Activated CD4-positive, alpha-beta T cell treated with anti-CD3 and anti-CD28 coated beads for 4 hours (primary cell): ENCODE results near the gene FAM32A.

ENCODE experiments used
- DNase-seq, 2 donors: peaks; one replicate each; pipeline ENCODE4 v3.0.0-alpha.2; 2020

FAM32A gene

GRCh38 chr19:16185123-16185767 lies at the start of gene FAM32A:
Gene FAM32A, plus strand, starts transcription at chr19:16185410. Its CDS starts 33 bp downstream, at chr19:16185443.
- peak; percentile 97 to 98 for DNase-seq

- no peak for DNase-seq
Measured at GRCh38 chr19:16135430-16136127, 49.6 kb upstream of the FAM32A start.

- no peak for DNase-seq
Measured at GRCh38 chr19:16136185-16136999, 48.8 kb upstream of the FAM32A start.

- DNase-seq, result no peak
Measured at GRCh38 chr19:16139752-16140151, 45.5 kb upstream of the FAM32A start.

- no peak for DNase-seq
Measured at GRCh38 chr19:16141043-16141442, 44.2 kb upstream of the FAM32A start.

GRCh38 chr19:16142032-16142580 lies 43.1 kb upstream of the FAM32A start:
- no peak for DNase-seq

GRCh38 chr19:16143399-16144215 lies 41.6 kb upstream of the FAM32A start, which contains the start of gene HSH2D:
Gene HSH2D, plus strand, starts transcription at chr19:16143685. Its CDS starts 5,066 bp downstream, at chr19:16148751.
- DNase-seq, result peak; percentile 76 to 78

- no peak for DNase-seq
Measured at GRCh38 chr19:16144216-16144581, 41.0 kb upstream of the FAM32A start.

GRCh38 chr19:16146112-16146511 lies 39.1 kb upstream of the FAM32A start:
- DNase-seq, result no peak

- no peak for DNase-seq
Measured at GRCh38 chr19:16148443-16149229, 36.6 kb upstream of the FAM32A start.

GRCh38 chr19:16153582-16154336 lies 31.5 kb upstream of the FAM32A start:
- DNase-seq, result no peak

GRCh38 chr19:16154557-16154956 lies 30.7 kb upstream of the FAM32A start:
- no peak for DNase-seq

GRCh38 chr19:16155128-16155527 lies 30.1 kb upstream of the FAM32A start:
- DNase-seq, result no peak

GRCh38 chr19:16156904-16157303 lies 28.3 kb upstream of the FAM32A start:
- no peak for DNase-seq

GRCh38 chr19:16157601-16158000 lies 27.6 kb upstream of the FAM32A start:
- no peak for DNase-seq

GRCh38 chr19:16159655-16160054 lies 25.6 kb upstream of the FAM32A start:
- no peak for DNase-seq

GRCh38 chr19:16160445-16160942 lies 24.7 kb upstream of the FAM32A start:
- DNase-seq, result no peak

GRCh38 chr19:16160943-16161560 lies 24.2 kb upstream of the FAM32A start:
- peak in 1 of 2 donors; percentile 5 for DNase-seq

GRCh38 chr19:16161840-16162239 lies 23.4 kb upstream of the FAM32A start:
- DNase-seq, result no peak
